GM21423 (cell line): ENCODE measurements around the gene PLXDC1.
"Not testable (repeated sequence)": the region's sequence is repeated elsewhere in the genome, so short reads cannot be mapped to it uniquely, and the experiment has no call there.

Experiments used
- ATAC-seq: cut with Tn5 transposase; IDR thresholded peaks from one replicate; pipeline ENCODE4 v1.9.1; 2021; ENCODE audit warnings: mild to moderate bottlenecking, moderate library complexity; ENCODE audit not compliant: unreplicated experiment

PLXDC1 gene

GRCh38 chr17:39130205-39130604, 21.2 kb downstream of the PLXDC1 start:
- no peak for ATAC-seq

GRCh38 chr17:39129544-39129943, 21.9 kb downstream of the PLXDC1 start:
- ATAC-seq = not testable (repeated sequence)

GRCh38 chr17:39126436-39126835, 25.0 kb downstream of the PLXDC1 start:
- ATAC-seq = no peak

GRCh38 chr17:39125143-39125875, 26.1 kb downstream of the PLXDC1 start:
- no peak for ATAC-seq

- no peak for ATAC-seq
These were observed 27.8 kb downstream of the PLXDC1 start for GRCh38 chr17:39123627-39124026.

- ATAC-seq = no peak
These were observed 28.4 kb downstream of the PLXDC1 start for GRCh38 chr17:39122991-39123390.

- ATAC-seq = not testable (repeated sequence)
These were observed 29.5 kb downstream of the PLXDC1 start for GRCh38 chr17:39121919-39122318.

GRCh38 chr17:39118674-39119419, 32.6 kb downstream of the PLXDC1 start:
- ATAC-seq = peak; percentile 64

GRCh38 chr17:39116224-39116623, 35.2 kb downstream of the PLXDC1 start:
- no peak for ATAC-seq

- no peak for ATAC-seq
These were observed 36.3 kb downstream of the PLXDC1 start for GRCh38 chr17:39115135-39115534.

- no peak for ATAC-seq
These were observed 36.7 kb downstream of the PLXDC1 start for GRCh38 chr17:39114723-39115122.

GRCh38 chr17:39113871-39114270, 37.6 kb downstream of the PLXDC1 start:
- no peak for ATAC-seq

- ATAC-seq = no peak
These were observed 40.9 kb downstream of the PLXDC1 start for GRCh38 chr17:39110435-39111136.

- no peak for ATAC-seq
These were observed 42.7 kb downstream of the PLXDC1 start for GRCh38 chr17:39108461-39109375.

GRCh38 chr17:39107973-39108372, 43.5 kb downstream of the PLXDC1 start:
- no peak for ATAC-seq

- no peak for ATAC-seq
These were observed 44.3 kb downstream of the PLXDC1 start for GRCh38 chr17:39107155-39107554.

GRCh38 chr17:39105705-39106104, 45.7 kb downstream of the PLXDC1 start:
- no peak for ATAC-seq

- no peak for ATAC-seq
These were observed 46.8 kb downstream of the PLXDC1 start for GRCh38 chr17:39104657-39105056.

GRCh38 chr17:39104046-39104445, 47.4 kb downstream of the PLXDC1 start:
- no peak for ATAC-seq

- no peak for ATAC-seq
These were observed 50.3 kb downstream of the PLXDC1 start for GRCh38 chr17:39101091-39101490.

GRCh38 chr17:39100530-39100929, 50.9 kb downstream of the PLXDC1 start:
- no peak for ATAC-seq
